Superior temporal gyrus (tissue), 1 donor: ENCODE results near the gene NEU1.
"Not testable (repeated sequence)": the region's sequence is repeated elsewhere in the genome, so short reads cannot be mapped to it uniquely, and the experiment has no call there.

ENCODE experiments used
- DNase-seq: peaks from one replicate; pipeline ENCODE4 v3.0.0-alpha.2; 2016; ENCODE audit errors: extremely low spot score

Gene NEU1

GRCh38 chr6:31817929-31818511, 44.6 kb downstream of the NEU1 start:
- peak; percentile 80 for DNase-seq

- not testable (repeated sequence) for DNase-seq
These were observed 45.3 kb downstream of the NEU1 start for GRCh38 chr6:31817133-31817928.

- DNase-seq: peak; percentile 99
These were observed 47.4 kb downstream of the NEU1 start, which contains the start of the genes HSPA1A and HSPA1L for GRCh38 chr6:31815025-31815838. TSS of gene HSPA1A (plus strand) at chr6:31815543. CDS start at chr6:31815757, 214 bp downstream. TSS of gene HSPA1L (minus strand) at chr6:31815283. CDS start at chr6:31811972, 3,311 bp downstream.

- peak; percentile 96 for DNase-seq
These were observed 48.0 kb downstream of the NEU1 start for GRCh38 chr6:31814677-31815024.

GRCh38 chr6:31813465-31813849, 49.2 kb downstream of the NEU1 start:
- DNase-seq: no peak

GRCh38 chr6:31811645-31812044, 51.0 kb downstream of the NEU1 start:
- no peak for DNase-seq

- DNase-seq: not testable (repeated sequence)
These were observed 54.0 kb downstream of the NEU1 start for GRCh38 chr6:31808599-31808998.
